CD14-positive monocyte (primary cell): ENCODE measurements around the gene ERBB4. TPM values are rescaled to one million over a fixed set of nuclear protein-coding genes. Genes with fewer than 3 reads are reported as not detected.

Source experiments
- DNase-seq, 3 donors: peaks; one replicate each; pipeline ENCODE4 v3.0.0-alpha.2; 2011 to 2022
- H2AFZ ChIP-seq: 2 replicates; pipeline ENCODE4 v1.6.0; 2012; ENCODE audit warnings: mild to moderate bottlenecking, low read depth, low read length, inconsistent platforms; ENCODE audit not compliant: insufficient read depth, poor library complexity, severe bottlenecking
- H3K27ac ChIP-seq, 2 donors: 1 replicate in 1 of 2; 2 replicates in 1 of 2; pipeline ENCODE4 v1.5.1; 2012 to 2013; ENCODE audit warnings: low read length in 2 of 2, control low read depth in 1 of 2, inconsistent platforms in 1 of 2, low read depth in 1 of 2, mild to moderate bottlenecking in 1 of 2
- H3K27me3 ChIP-seq, 2 donors: one replicate each; pipeline versions ENCODE4 v1.6.0 to v1.6.1; 2011 to 2013; ENCODE audit warnings: low read length in 2 of 2; ENCODE audit not compliant: control insufficient read depth in 2 of 2, insufficient read depth in 2 of 2
- H3K36me3 ChIP-seq, 2 donors: replicated peaks in 1 of 2; 1 replicate in 1 of 2; 2 replicates in 1 of 2; pipeline versions ENCODE4 v1.5.1 to v1.6.1; 2012 to 2013; ENCODE audit warnings: low read length in 2 of 2, control low read depth in 1 of 2, inconsistent platforms in 1 of 2, mild to moderate bottlenecking in 1 of 2; ENCODE audit not compliant: insufficient read depth in 2 of 2, control insufficient read depth in 1 of 2
- H3K4me1 ChIP-seq, 2 donors: 1 replicate in 1 of 2; 2 replicates in 1 of 2; pipeline versions ENCODE4 v1.5.1 to v1.6.1; 2012 to 2013; ENCODE audit warnings: low read length in 2 of 2, control low read depth in 1 of 2, inconsistent platforms in 1 of 2, mild to moderate bottlenecking in 1 of 2, moderate library complexity in 1 of 2; ENCODE audit not compliant: insufficient read depth in 2 of 2, control insufficient read depth in 1 of 2
- H3K4me2 ChIP-seq: replicated peaks from 2 replicates; pipeline ENCODE3; 2012; ENCODE audit warnings: low read length, moderate library complexity, mild to moderate bottlenecking; ENCODE audit not compliant: poor library complexity, severe bottlenecking; ENCODE audit errors: extremely low read depth
- H3K4me3 ChIP-seq, 3 experiments: fragments of 200-600 bp in 1 of 3; sonication (generic) in 1 of 3; replicated peaks in 1 of 3; 1 replicate in 2 of 3; 2 replicates in 1 of 3; pipeline ENCODE4 v1.5.1; 2011 to 2013; ENCODE audit warnings: low read length in 3 of 3, mild to moderate bottlenecking in 3 of 3, control low read depth in 2 of 3, low read depth in 2 of 3, inconsistent platforms in 1 of 3, moderate library complexity in 1 of 3
- H3K79me2 ChIP-seq: 2 replicates; pipeline ENCODE4 v1.6.0; 2012; ENCODE audit warnings: mild to moderate bottlenecking, control low read depth, inconsistent platforms, low read length, moderate library complexity; ENCODE audit not compliant: insufficient read depth
- H3K9ac ChIP-seq: 2 replicates; pipeline ENCODE4 v1.6.0; 2017; ENCODE audit warnings: low read length, mild to moderate bottlenecking; ENCODE audit not compliant: insufficient read depth, poor library complexity, severe bottlenecking
- H3K9me3 ChIP-seq, 2 donors: replicated peaks in 1 of 2; 1 replicate in 1 of 2; 2 replicates in 1 of 2; pipeline versions ENCODE4 v1.5.1 to v1.6.1; 2012 to 2013; ENCODE audit warnings: low read length in 2 of 2, control low read depth in 1 of 2; ENCODE audit not compliant: control insufficient read depth in 1 of 2, insufficient read depth in 1 of 2
- H4K20me1 ChIP-seq: 2 replicates; pipeline ENCODE4 v1.6.0; 2012; ENCODE audit warnings: mild to moderate bottlenecking, low read length, control low read depth, moderate library complexity; ENCODE audit not compliant: insufficient read depth
- H3K27ac Mint-ChIP-seq, 7 donors: one replicate each; pipeline ENCODE4 v1.8.0; 2020; ENCODE audit warnings: mild to moderate bottlenecking in 7 of 7, mixed read lengths in 7 of 7, moderate library complexity in 6 of 7, inconsistent platforms in 2 of 7
- H3K27me3 Mint-ChIP-seq, 3 donors: one replicate each; pipeline ENCODE4 v1.8.0; 2021 to 2022; ENCODE audit warnings: low read depth in 3 of 3, mild to moderate bottlenecking in 3 of 3, mixed read lengths in 3 of 3, moderate library complexity in 3 of 3, inconsistent platforms in 1 of 3
- H3K36me3 Mint-ChIP-seq, 2 donors: one replicate each; pipeline ENCODE4 v1.8.0; 2020; ENCODE audit warnings: mixed read lengths in 2 of 2, inconsistent platforms in 1 of 2, mild to moderate bottlenecking in 1 of 2
- H3K4me1 Mint-ChIP-seq: one replicate; pipeline ENCODE4 v1.8.0; 2020; ENCODE audit warnings: mild to moderate bottlenecking, mixed read lengths
- H3K4me3 Mint-ChIP-seq, 2 donors: one replicate each; pipeline ENCODE4 v1.8.0; 2020; ENCODE audit warnings: mild to moderate bottlenecking in 2 of 2, mixed read lengths in 2 of 2, moderate library complexity in 1 of 2
- H3K9me3 Mint-ChIP-seq, 7 donors: one replicate each; pipeline ENCODE4 v1.8.0; 2020 to 2022; ENCODE audit warnings: mixed read lengths in 7 of 7, mild to moderate bottlenecking in 6 of 7, moderate library complexity in 6 of 7, inconsistent platforms in 2 of 7
- WGBS: methylation state at CpG from one replicate; pipeline ENCODE4 v1.1.5; 2013; ENCODE audit warnings: missing lambda C conversion rate; ENCODE audit not compliant: insufficient coverage; 5-methylcytosine and 5-hydroxymethylcytosine counted together
- intact Hi-C, 2 donors: fragments of 100-400 bp; cut with micrococcal nuclease; formaldehyde crosslinking; loops; one replicate each; pipeline versions ENCODE4 v1.15.0 to v1.15.1; 2023
- polyA plus RNA-seq, 3 donors: library from polyadenylated mRNA; depleted of rRNA in 1 of 3; unstranded in 2 of 3; stranded (reverse) in 1 of 3; fragments of 300-500 nt in 2 of 3; fragments of >200 nt in 1 of 3; fragmentation: Illumina TruSeq in 2 of 3; gene quantifications; 1 replicate in 2 of 3; 2 replicates in 1 of 3; pipeline ENCODE4 v1.2.3, GENCODE V29; 2012 to 2021
- TF ChIP-seq, protein P1 (sequence below): fragments of 200-600 bp; IDR thresholded peaks from one replicate; pipeline ENCODE4 v1.8.0; 2022; ENCODE audit warnings: antibody characterized with exemption, mild to moderate bottlenecking

ERBB4 gene
- polyA plus RNA-seq, 3 donors, result not detected

DNA sequence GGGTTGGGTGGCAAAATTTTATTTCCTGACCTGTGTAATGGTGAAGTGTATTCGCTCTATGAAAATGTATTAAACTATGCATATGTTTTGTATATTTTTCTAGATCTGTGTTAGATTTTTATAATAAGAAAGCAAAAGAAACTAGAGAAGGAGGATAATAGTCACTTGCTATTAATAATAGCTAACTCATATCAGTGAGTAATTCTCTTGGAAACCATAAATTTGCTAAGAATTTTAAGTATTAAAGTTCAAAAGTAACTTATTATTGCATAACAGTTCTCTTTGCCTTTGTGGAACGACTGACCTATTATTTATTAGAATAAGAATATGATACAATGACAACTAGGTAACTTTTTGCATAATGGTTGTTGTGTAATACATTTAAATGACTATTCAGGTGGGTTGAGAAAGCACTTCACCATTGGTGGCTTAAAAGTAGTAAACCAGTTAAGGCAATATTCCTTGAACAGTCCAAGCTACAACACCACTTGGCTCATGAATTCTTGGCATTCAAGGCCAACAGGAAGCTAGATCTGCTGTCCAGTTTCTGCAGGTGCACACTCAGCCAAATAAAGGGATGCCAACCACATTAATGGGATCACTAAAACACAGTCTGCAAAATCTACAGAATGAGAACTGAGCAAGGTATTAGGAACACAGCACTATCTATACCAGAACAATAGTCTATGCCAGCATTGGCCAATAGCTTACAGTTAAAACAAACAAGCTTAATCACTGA lies 1060.9 kb downstream of the ERBB4 start:
- Mint-ChIP-seq H3K27me3 (peaks cover 0 to 2% (median 1%) of the 10 kb centered on the region in 3 donors), H3K36me3 (no peaks in the 10 kb centered on the region), H3K4me1 (no peaks in the 10 kb centered on the region), H3K9me3 (peaks cover 0 to 2% (median 0%) of the 10 kb centered on the region in 7 donors), H3K4me3 (no peak overlapping the region), H3K27ac (no peak overlapping the region)
- H4K20me1 ChIP-seq, result no peaks in the 10 kb centered on the region
- H3K4me2 ChIP-seq, result no peak overlapping the region
- H3K27me3 ChIP-seq, result no peaks in the 10 kb centered on the region
- H3K36me3 ChIP-seq, result no peaks in the 10 kb centered on the region
- H3K4me3 ChIP-seq, result no peak overlapping the region
- H3K27ac ChIP-seq, result no peak overlapping the region
- no peaks in the 10 kb centered on the region for H3K79me2 ChIP-seq
- H3K4me1 ChIP-seq, result no peaks in the 10 kb centered on the region
- no peak overlapping the region for H2AFZ ChIP-seq
- H3K9me3 ChIP-seq, result no peaks in the 10 kb centered on the region
- TF ChIP-seq, protein P1, sequence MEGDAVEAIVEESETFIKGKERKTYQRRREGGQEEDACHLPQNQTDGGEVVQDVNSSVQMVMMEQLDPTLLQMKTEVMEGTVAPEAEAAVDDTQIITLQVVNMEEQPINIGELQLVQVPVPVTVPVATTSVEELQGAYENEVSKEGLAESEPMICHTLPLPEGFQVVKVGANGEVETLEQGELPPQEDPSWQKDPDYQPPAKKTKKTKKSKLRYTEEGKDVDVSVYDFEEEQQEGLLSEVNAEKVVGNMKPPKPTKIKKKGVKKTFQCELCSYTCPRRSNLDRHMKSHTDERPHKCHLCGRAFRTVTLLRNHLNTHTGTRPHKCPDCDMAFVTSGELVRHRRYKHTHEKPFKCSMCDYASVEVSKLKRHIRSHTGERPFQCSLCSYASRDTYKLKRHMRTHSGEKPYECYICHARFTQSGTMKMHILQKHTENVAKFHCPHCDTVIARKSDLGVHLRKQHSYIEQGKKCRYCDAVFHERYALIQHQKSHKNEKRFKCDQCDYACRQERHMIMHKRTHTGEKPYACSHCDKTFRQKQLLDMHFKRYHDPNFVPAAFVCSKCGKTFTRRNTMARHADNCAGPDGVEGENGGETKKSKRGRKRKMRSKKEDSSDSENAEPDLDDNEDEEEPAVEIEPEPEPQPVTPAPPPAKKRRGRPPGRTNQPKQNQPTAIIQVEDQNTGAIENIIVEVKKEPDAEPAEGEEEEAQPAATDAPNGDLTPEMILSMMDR, result no peak
- no peak for DNase-seq
- intact Hi-C loops, result no loop called here
- no peak overlapping the region for H3K9ac ChIP-seq
- WGBS, result no CpG with 5 or more reads among the region's 2 CpGs

DNA sequence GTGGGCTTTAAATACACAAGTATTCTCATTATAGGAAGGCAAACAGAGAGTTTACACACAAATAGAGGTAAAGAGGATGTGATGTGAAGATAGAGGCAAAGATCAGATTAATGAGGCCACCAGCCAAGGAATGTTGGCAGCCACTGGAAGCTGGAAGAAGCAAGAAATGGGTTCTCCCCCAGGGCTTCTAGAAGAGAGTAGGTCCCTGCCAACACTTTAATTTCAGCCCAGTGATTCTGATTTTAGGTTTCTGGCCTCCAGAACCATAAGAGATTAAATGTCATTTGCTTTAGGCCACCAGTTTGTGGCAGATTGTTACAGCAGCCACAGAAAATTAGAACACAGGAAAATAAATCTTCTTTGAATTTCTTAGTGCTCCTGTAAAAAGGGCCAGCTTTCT lies 1065.5 kb downstream of the ERBB4 start:
- no peaks in the 10 kb centered on the region for H3K36me3 Mint-ChIP-seq
- no peaks in the 10 kb centered on the region for H3K27me3 ChIP-seq
- no peak overlapping the region for H3K9ac ChIP-seq
- no peaks in the 10 kb centered on the region for H3K79me2 ChIP-seq
- no peak overlapping the region for H3K4me3 ChIP-seq
- no peak overlapping the region for H3K4me2 ChIP-seq
- H3K36me3 ChIP-seq, result no peaks in the 10 kb centered on the region
- H3K9me3 ChIP-seq, result no peaks in the 10 kb centered on the region
- TF ChIP-seq, protein P1, result no peak
- intact Hi-C loops, result no loop called here
- H3K27me3 Mint-ChIP-seq, result peaks cover 0 to 3% (median 0%) of the 10 kb centered on the region in 3 donors
- H3K4me3 Mint-ChIP-seq, result no peak overlapping the region
- H3K4me1 ChIP-seq, result no peaks in the 10 kb centered on the region
- DNase-seq, result no peak
- H3K9me3 Mint-ChIP-seq, result peaks cover 0 to 1% (median 0%) of the 10 kb centered on the region in 7 donors
- no peaks in the 10 kb centered on the region for H3K4me1 Mint-ChIP-seq
- no peaks in the 10 kb centered on the region for H4K20me1 ChIP-seq
- H2AFZ ChIP-seq, result no peak overlapping the region
- H3K27ac Mint-ChIP-seq, result no peak overlapping the region
- no peak overlapping the region for H3K27ac ChIP-seq
